Tibial artery (tissue), 4 donors: ENCODE measurements around the gene UPP2.

Source experiments
- DNase-seq, 2 donors: peaks; one replicate each; pipeline ENCODE4 v3.0.0-alpha.2; 2019
- H3K27ac ChIP-seq, 2 donors: fragments of 200-600 bp; sonication (generic) in 1 of 2; 1 replicate in 1 of 2; 2 replicates in 1 of 2; pipeline ENCODE4 v1.5.1; 2018 to 2019; ENCODE audit warnings: mild to moderate bottlenecking in 1 of 2
- H3K27me3 ChIP-seq, 2 donors: fragments of 200-600 bp; sonication (generic) in 1 of 2; one replicate each; pipeline versions ENCODE4 v1.5.1 to v1.6.0; 2016 to 2019
- H3K36me3 ChIP-seq, 3 donors: fragments of 200-600 bp; sonication (generic) in 2 of 3; one replicate each; pipeline ENCODE4 v1.5.1; 2016 to 2019; ENCODE audit warnings: mild to moderate bottlenecking in 2 of 3
- H3K4me1 ChIP-seq, 4 donors: fragments of 200-600 bp; sonication (generic) in 2 of 4; 1 replicate in 3 of 4; 2 replicates in 1 of 4; pipeline ENCODE4 v1.5.1; 2016 to 2019
- H3K4me3 ChIP-seq, 2 donors: fragments of 200-600 bp; sonication (generic) in 1 of 2; 1 replicate in 1 of 2; 2 replicates in 1 of 2; pipeline ENCODE4 v1.5.1; 2018 to 2019; ENCODE audit warnings: mild to moderate bottlenecking in 2 of 2
- H3K9me3 ChIP-seq, 3 donors: fragments of 200-600 bp; sonication (generic) in 1 of 3; one replicate each; pipeline ENCODE4 v1.5.1; 2016 to 2019
- intact Hi-C: fragments of 100-400 bp; cut with DNase I; formaldehyde crosslinking; loops from one replicate; pipeline ENCODE4 v1.15.0; 2023; ENCODE audit warnings: low total_unique reads
- TF ChIP-seq, protein P1 (sequence below), 2 experiments: fragments of 200-600 bp in 1 of 2; fragments of 450-650 bp in 1 of 2; IDR thresholded peaks; one replicate each; pipeline ENCODE4 v1.5.1; 2017 to 2019; ENCODE audit warnings: antibody characterized with exemption in 2 of 2, mild to moderate bottlenecking in 1 of 2, moderate library complexity in 1 of 2

UPP2 gene

DNA sequence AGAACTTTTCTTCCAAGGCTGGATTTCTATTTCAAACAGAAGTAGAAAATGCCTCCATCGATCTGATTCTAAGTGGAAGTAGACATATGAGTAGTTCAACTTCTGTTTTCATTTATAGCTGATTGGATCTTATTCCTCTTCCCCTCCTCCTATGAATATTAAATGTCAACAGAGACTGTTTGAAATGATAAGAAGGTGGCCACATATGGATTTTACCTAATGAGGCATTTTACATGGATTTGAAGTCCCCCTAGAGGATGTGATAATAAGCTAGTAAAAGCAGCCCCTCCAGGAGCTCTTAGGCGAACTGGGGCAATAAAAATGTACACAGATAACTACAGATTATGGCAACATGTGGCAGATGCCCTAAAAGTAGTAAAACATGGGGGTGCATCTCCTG, 71.0 kb downstream of the UPP2 start:
- no peak overlapping the region for H3K27ac ChIP-seq
- TF ChIP-seq, protein P1, sequence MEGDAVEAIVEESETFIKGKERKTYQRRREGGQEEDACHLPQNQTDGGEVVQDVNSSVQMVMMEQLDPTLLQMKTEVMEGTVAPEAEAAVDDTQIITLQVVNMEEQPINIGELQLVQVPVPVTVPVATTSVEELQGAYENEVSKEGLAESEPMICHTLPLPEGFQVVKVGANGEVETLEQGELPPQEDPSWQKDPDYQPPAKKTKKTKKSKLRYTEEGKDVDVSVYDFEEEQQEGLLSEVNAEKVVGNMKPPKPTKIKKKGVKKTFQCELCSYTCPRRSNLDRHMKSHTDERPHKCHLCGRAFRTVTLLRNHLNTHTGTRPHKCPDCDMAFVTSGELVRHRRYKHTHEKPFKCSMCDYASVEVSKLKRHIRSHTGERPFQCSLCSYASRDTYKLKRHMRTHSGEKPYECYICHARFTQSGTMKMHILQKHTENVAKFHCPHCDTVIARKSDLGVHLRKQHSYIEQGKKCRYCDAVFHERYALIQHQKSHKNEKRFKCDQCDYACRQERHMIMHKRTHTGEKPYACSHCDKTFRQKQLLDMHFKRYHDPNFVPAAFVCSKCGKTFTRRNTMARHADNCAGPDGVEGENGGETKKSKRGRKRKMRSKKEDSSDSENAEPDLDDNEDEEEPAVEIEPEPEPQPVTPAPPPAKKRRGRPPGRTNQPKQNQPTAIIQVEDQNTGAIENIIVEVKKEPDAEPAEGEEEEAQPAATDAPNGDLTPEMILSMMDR (IDR thresholded peaks at IDR 0.05), result no peak
- H3K4me1 ChIP-seq, result no peaks in the 10 kb centered on the region
- H3K9me3 ChIP-seq, result no peaks in the 10 kb centered on the region
- intact Hi-C loops, result no loop called here
- no peaks in the 10 kb centered on the region for H3K36me3 ChIP-seq
- no peak for DNase-seq
- H3K4me3 ChIP-seq, result no peak overlapping the region
- no peaks in the 10 kb centered on the region for H3K27me3 ChIP-seq

DNA sequence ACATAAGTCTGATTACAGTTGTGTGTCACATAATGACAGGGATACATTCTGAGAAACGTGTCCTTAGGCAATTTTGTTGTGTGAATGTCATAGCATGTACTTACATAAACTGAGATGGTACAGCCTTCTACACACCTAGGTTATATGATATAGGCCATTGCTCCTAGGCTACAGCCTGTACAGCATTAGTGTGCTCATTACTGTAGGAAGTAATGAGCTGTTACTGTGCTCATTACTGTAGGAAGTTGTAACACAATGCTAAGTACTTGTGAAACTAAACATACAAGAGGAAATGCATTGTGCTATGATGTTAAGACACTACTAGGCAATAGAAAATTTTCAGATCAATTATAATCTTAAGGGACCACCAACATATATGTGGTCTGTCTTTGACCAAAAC, 72.8 kb downstream of the UPP2 start:
- no peaks in the 10 kb centered on the region for H3K4me1 ChIP-seq
- no peak for DNase-seq
- no peak overlapping the region for H3K4me3 ChIP-seq
- TF ChIP-seq, protein P1 (IDR thresholded peaks at IDR 0.05), result no peak
- no peaks in the 10 kb centered on the region for H3K36me3 ChIP-seq
- H3K27me3 ChIP-seq, result no peaks in the 10 kb centered on the region
- intact Hi-C loops, result no loop called here
- H3K9me3 ChIP-seq, result no peaks in the 10 kb centered on the region
- H3K27ac ChIP-seq, result no peak overlapping the region

DNA sequence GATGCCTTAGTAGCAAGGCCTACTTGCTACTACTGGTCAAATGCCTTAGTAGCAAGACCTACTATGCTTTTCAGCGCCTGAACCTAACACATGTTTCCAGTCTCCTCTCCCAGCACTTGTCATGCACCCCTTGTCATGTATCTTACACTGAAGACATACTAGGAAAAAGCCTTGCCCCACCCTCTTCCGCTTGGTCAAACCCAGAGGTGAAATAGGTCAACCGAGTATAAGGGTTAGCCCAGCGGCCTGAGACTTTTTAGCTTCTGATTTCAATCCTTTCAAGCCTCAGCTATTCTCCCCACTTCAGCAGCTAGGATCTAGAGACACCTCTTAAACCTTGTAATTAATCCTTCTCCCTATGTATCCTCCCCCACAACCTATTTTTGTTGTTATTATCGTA, 73.3 kb downstream of the UPP2 start:
- H3K4me3 ChIP-seq, result no peak overlapping the region
- TF ChIP-seq, protein P1 (IDR thresholded peaks at IDR 0.05), result no peak
- H3K9me3 ChIP-seq, result no peaks in the 10 kb centered on the region
- peaks cover 0 to 3% of the 10 kb centered on the region in 2 donors for H3K27me3 ChIP-seq
- H3K4me1 ChIP-seq, result no peaks in the 10 kb centered on the region
- no peaks in the 10 kb centered on the region for H3K36me3 ChIP-seq
- intact Hi-C loops, result no loop called here
- no peak overlapping the region for H3K27ac ChIP-seq
- no peak for DNase-seq

DNA sequence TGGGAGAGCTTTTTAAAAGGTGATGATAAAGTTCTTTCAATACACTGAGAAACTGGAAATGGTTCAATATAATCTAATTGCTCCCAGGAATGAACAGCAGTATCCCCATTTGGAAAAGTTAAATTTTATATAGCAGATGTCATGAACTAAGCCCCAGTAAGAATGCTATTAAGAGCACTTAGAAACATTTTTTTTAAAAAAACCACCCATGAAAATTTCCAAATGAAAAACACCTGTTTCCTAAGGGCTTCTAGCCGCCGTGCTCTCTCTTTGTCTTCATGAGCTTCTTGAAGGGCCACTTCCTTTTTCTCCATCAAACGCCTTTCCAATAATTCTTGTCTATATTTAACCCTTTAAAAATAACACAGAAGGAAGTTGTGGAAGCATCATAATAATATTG, 77.0 kb downstream of the UPP2 start:
- DNase-seq, result no peak
- H3K9me3 ChIP-seq, result no peaks in the 10 kb centered on the region
- no peak overlapping the region for H3K4me3 ChIP-seq
- H3K36me3 ChIP-seq, result no peaks in the 10 kb centered on the region
- intact Hi-C loops, result no loop called here
- no peak overlapping the region for H3K27ac ChIP-seq
- H3K4me1 ChIP-seq, result no peaks in the 10 kb centered on the region
- peaks cover 0 to 3% of the 10 kb centered on the region in 2 donors for H3K27me3 ChIP-seq
- TF ChIP-seq, protein P1 (IDR thresholded peaks at IDR 0.05), result no peak

DNA sequence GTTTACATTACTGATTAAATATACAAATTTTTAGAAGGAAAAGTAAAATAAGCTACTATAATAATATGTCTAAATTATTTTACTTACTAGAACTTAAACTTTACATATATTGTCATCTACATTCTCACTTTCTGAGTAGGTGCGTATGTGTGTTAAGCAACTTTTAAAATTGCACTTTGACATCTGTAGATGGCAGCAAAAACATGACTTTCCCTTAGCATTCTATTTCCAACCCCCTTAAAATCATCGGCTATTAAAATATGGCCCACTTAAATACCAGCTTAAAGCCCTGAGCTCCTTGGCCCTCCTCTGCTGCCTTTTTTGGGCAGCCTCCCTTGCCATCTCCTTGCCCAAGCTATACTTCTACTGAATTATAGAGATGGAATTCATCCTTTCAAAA, 78.0 kb downstream of the UPP2 start:
- intact Hi-C loops, result no loop called here
- DNase-seq, result no peak

More for the DNA sequence above, 78.0 kb downstream of the UPP2 start:
- TF ChIP-seq, protein P1 (IDR thresholded peaks at IDR 0.05), result no peak
- no peak overlapping the region for H3K27ac ChIP-seq
- no peaks in the 10 kb centered on the region for H3K4me1 ChIP-seq
- no peak overlapping the region for H3K4me3 ChIP-seq
- peaks cover 0 to 3% of the 10 kb centered on the region in 2 donors for H3K27me3 ChIP-seq
- H3K36me3 ChIP-seq, result no peaks in the 10 kb centered on the region
- H3K9me3 ChIP-seq, result no peaks in the 10 kb centered on the region
